ENCODE results near the gene NACAD.

The NACAD gene

DNA sequence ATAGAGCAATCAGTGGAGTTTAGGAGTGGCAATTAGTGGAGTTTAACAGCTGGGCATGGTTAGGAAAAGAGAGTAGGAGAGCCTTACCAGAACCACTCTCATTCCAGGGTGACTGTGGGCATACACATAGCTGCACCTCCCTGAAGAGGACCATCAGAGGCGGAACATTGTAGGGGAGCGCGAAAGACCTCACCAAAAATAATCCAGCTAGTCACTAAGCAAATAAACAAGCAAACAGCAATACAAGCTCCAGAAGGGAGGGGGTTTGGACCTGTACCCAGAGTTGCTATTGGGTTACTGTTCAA is 4.1 kb upstream of the NACAD start:
- H3K27ac ChIP-seq (ENCODE audit: extremely low read depth, low read depth, low read length) = no peak overlapping the region
- CTCF ChIA-PET = interaction anchor here (0.6 to 1.5 kb wide), 3 partner anchors 12 to 119 kb away, joined by 3 to 7 read pairs (median 3); no protein-coding TSS in a partner anchor
- H3K36me3 ChIP-seq (ENCODE audit: control insufficient read depth in 2 of 2, insufficient read depth in 1 of 2, low read length in 2 of 2) = no peaks in the 10 kb centered on the region
- peaks cover 8% of the 10 kb centered on the region for H3K4me1 ChIP-seq (ENCODE audit: control insufficient read depth, insufficient read depth, low read length)
- H3K4me3 ChIP-seq (ENCODE audit: low read depth, low read length) = no peak overlapping the region
- no peak for TF ChIP-seq RBAK (tag by site-specific recombination; IDR thresholded peaks at IDR 0.05)
- TF ChIP-seq ZNF211 (tag by site-specific recombination; IDR thresholded peaks at IDR 0.05; ENCODE audit: low read depth) = no peak
- TF ChIP-seq HOXD13 (CRISPR knock-in tag; IDR thresholded peaks at IDR 0.05; ENCODE audit: borderline replicate concordance) = no peak
- no peak for TF ChIP-seq KLF17 (tag by site-specific recombination; IDR thresholded peaks at IDR 0.05)
- no peak for TF ChIP-seq ZNF280D (tag by site-specific recombination; IDR thresholded peaks at IDR 0.05)
- POLR2A ChIA-PET = interaction anchor here (2.2 kb wide), 1 partner anchor 19 kb away, joined by 13 read pairs; the partner anchor contains the start of gene TBRG4
- H3K9me3 ChIP-seq (ENCODE audit: control insufficient read depth, insufficient read depth, low read depth, low read length) = no peaks in the 10 kb centered on the region

GRCh38 chr7:45092100-45092930 is 3.5 kb upstream of the NACAD start:
- ChIA-PET POLR2A (interaction anchor here (2.2 kb wide), 1 partner anchor 19 kb away, joined by 13 read pairs; the partner anchor contains the start of gene TBRG4), CTCF (interaction anchor here (0.6 to 1.5 kb wide), 4 partner anchors 13 to 119 kb away, joined by 3 to 7 read pairs (median 3); no protein-coding TSS in a partner anchor)
- Histone ChIP-seq H3K27ac (ENCODE audit: extremely low read depth, low read depth, low read length) (no peak overlapping the region), H3K4me1 (ENCODE audit: control insufficient read depth, insufficient read depth, low read length) (peaks cover 8% of the 10 kb centered on the region), H3K4me3 (ENCODE audit: low read depth, low read length) (no peak overlapping the region), H3K36me3 (ENCODE audit: control insufficient read depth in 2 of 2, insufficient read depth in 1 of 2, low read length in 2 of 2) (no peaks in the 10 kb centered on the region), H3K9me3 (ENCODE audit: control insufficient read depth, insufficient read depth, low read depth, low read length) (no peaks in the 10 kb centered on the region)
- TF ChIP-seq ZNF473 (tag by site-specific recombination; IDR thresholded peaks at IDR 0.05) (no peak), ZNF639 (tag by site-specific recombination; IDR thresholded peaks at IDR 0.05) (no peak), ZBTB17 (tag by site-specific recombination; IDR thresholded peaks at IDR 0.05) (peak; percentile 20; the same call in 1 of the 2 replicates), ZNF398 (tag by site-specific recombination; IDR thresholded peaks at IDR 0.05) (0 out of 2 replicates have a peak, but pooled peaks have one; percentile 26), YY1 (tag by site-specific recombination; IDR thresholded peaks at IDR 0.05) (no peak), AEBP2 (tag by site-specific recombination; IDR thresholded peaks at IDR 0.05; ENCODE audit: borderline replicate concordance) (no peak), FEZF1 (tag by site-specific recombination; IDR thresholded peaks at IDR 0.05) (peak; percentile 7; the same call in 1 of the 2 replicates), ZSCAN30 (tag by site-specific recombination; IDR thresholded peaks at IDR 0.05) (no peak), ZNF354C (tag by site-specific recombination; IDR thresholded peaks at IDR 0.05; ENCODE audit: borderline replicate concordance, low read depth) (no peak), ZNF623 (tag by site-specific recombination; IDR thresholded peaks at IDR 0.05) (no peak), KLF1 (tag by site-specific recombination; IDR thresholded peaks at IDR 0.05) (peak; percentile 59; the same call in 1 of the 2 replicates), ZIC2 (tag by site-specific recombination; IDR thresholded peaks at IDR 0.05) (peak; percentile 14; the same call in 1 of the 2 replicates)
- TF ChIP-seq, protein P1, sequence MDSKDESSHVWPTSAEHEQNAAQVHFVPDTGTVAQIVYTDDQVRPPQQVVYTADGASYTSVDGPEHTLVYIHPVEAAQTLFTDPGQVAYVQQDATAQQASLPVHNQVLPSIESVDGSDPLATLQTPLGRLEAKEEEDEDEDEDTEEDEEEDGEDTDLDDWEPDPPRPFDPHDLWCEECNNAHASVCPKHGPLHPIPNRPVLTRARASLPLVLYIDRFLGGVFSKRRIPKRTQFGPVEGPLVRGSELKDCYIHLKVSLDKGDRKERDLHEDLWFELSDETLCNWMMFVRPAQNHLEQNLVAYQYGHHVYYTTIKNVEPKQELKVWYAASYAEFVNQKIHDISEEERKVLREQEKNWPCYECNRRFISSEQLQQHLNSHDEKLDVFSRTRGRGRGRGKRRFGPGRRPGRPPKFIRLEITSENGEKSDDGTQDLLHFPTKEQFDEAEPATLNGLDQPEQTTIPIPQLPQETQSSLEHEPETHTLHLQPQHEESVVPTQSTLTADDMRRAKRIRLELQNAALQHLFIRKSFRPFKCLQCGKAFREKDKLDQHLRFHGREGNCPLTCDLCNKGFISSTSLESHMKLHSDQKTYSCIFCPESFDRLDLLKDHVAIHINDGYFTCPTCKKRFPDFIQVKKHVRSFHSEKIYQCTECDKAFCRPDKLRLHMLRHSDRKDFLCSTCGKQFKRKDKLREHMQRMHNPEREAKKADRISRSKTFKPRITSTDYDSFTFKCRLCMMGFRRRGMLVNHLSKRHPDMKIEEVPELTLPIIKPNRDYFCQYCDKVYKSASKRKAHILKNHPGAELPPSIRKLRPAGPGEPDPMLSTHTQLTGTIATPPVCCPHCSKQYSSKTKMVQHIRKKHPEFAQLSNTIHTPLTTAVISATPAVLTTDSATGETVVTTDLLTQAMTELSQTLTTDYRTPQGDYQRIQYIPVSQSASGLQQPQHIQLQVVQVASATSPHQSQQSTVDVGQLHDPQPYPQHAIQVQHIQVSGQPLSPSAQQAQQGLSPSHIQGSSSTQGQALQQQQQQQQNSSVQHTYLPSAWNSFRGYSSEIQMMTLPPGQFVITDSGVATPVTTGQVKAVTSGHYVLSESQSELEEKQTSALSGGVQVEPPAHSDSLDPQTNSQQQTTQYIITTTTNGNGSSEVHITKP (tag by site-specific recombination; IDR thresholded peaks at IDR 0.05) = no peak

Measured in HEK293 (cell line).